HepG2 (cell line): ENCODE measurements around the gene CARMIL3. TPM values are rescaled to one million over a fixed set of nuclear protein-coding genes. Genes with fewer than 3 reads are reported as not detected.
A peak's percentile ranks its signal among the peaks of the same experiment; 100 is the strongest.

Source experiments
- ARID4A ChIP-seq: sonication (generic); formaldehyde crosslinking; IDR thresholded peaks from 2 replicates; pipeline ENCODE4 v1.5.0; 2020; ENCODE audit warnings: mild to moderate bottlenecking, missing genetic modification reagents, borderline replicate concordance
- ELF3 ChIP-seq: IDR thresholded peaks from 2 replicates; pipeline ENCODE4 v1.6.1; 2016; ENCODE audit warnings: missing genetic modification reagents, missing compliant biosample characterization
- GTF3A ChIP-seq: sonication (generic); formaldehyde crosslinking; conservative IDR thresholded peaks from 2 replicates; pipeline ENCODE4 v1.4.0; 2020; ENCODE audit warnings: mild to moderate bottlenecking, missing genetic modification reagents
- KIAA2018 ChIP-seq: sonication (generic); formaldehyde crosslinking; IDR thresholded peaks from 2 replicates; pipeline ENCODE4 v1.5.0; 2020; ENCODE audit warnings: mild to moderate bottlenecking, missing genetic modification reagents, borderline replicate concordance
- LBX2 ChIP-seq: sonication (generic); formaldehyde crosslinking; IDR thresholded peaks from 2 replicates; pipeline ENCODE4 v1.5.0; 2020; ENCODE audit warnings: missing genetic modification reagents, mild to moderate bottlenecking, borderline replicate concordance
- MLXIP ChIP-seq: sonication (generic); formaldehyde crosslinking; IDR thresholded peaks from 2 replicates; pipeline ENCODE4 v1.9.0; 2021; ENCODE audit warnings: missing genetic modification reagents, borderline replicate concordance
- NFYB ChIP-seq: sonication (generic); formaldehyde crosslinking; IDR thresholded peaks from 2 replicates; pipeline ENCODE4 v1.4.0; 2020; ENCODE audit warnings: missing genetic modification reagents
- ZNF180 ChIP-seq: sonication (generic); formaldehyde crosslinking; IDR thresholded peaks from 2 replicates; pipeline ENCODE4 v1.4.0; 2020; ENCODE audit warnings: low read depth, missing genetic modification reagents, borderline replicate concordance
- ZNF468 ChIP-seq: sonication (generic); formaldehyde crosslinking; IDR thresholded peaks from 2 replicates; pipeline ENCODE4 v1.8.0; 2022; ENCODE audit warnings: mild to moderate bottlenecking, moderate library complexity, missing genetic modification reagents
- ZNF558 ChIP-seq: sonication (generic); formaldehyde crosslinking; IDR thresholded peaks from 2 replicates; pipeline ENCODE4 v1.9.0; 2022; ENCODE audit warnings: mild to moderate bottlenecking, missing genetic modification reagents, borderline replicate concordance
- ZNF772 ChIP-seq: sonication (generic); formaldehyde crosslinking; IDR thresholded peaks from 2 replicates; pipeline ENCODE4 v1.5.0; 2020; ENCODE audit warnings: mild to moderate bottlenecking, missing genetic modification reagents
- polyA plus RNA-seq, 8 experiments: library from polyadenylated mRNA; depleted of rRNA in 3 of 8; stranded (reverse) in 7 of 8; unstranded in 1 of 8; fragments of >200 nt; fragmentation: Illumina TruSeq in 4 of 8; extraction: Trizol in 4 of 8; gene quantifications; 2 replicates each; pipeline versions ENCODE4 v1.2.1 to v1.2.3, GENCODE V29; 2011 to 2016; ENCODE audit warnings: low read depth in 4 of 8, missing spikeins in 1 of 8, mixed read lengths in 1 of 8; ENCODE audit not compliant: insufficient read depth in 1 of 8
- total RNA-seq, 5 experiments: library from RNA; depleted of rRNA; stranded (reverse); fragments of >200 nt; fragmentation: Illumina TruSeq; extraction: Trizol; gene quantifications; 2 replicates each; pipeline ENCODE4 v1.2.3, GENCODE V29; 2016; ENCODE audit warnings: low read depth in 1 of 5

The CARMIL3 gene
- total and polyA plus RNA-seq, 2 of the 13 experiments (the other 11 are each of a cell fraction or from before 2014, with no cell fraction given): 0.27 to 0.55 TPM

GRCh38 chr14:24067133-24068082 lies 15.6 kb downstream of the CARMIL3 start (continued):
- no peak for TF ChIP-seq KIAA2018 (CRISPR knock-in tag)
- TF ChIP-seq ELF3 (CRISPR knock-in tag): 0 out of 2 replicates have a peak, but pooled peaks have one; percentile 53
- no peak for TF ChIP-seq NFYB (CRISPR knock-in tag)
- no peak for TF ChIP-seq MLXIP (CRISPR knock-in tag)
- no peak for TF ChIP-seq LBX2 (CRISPR knock-in tag)
- no peak for TF ChIP-seq GTF3A
- TF ChIP-seq ARID4A: peak; percentile 54; the same call in 1 of the 2 replicates
- 0 out of 2 replicates have a peak, but pooled peaks have one; percentile 53 for TF ChIP-seq ZNF772 (CRISPR knock-in tag)
- TF ChIP-seq ZNF180 (CRISPR knock-in tag): no peak
- no peak for TF ChIP-seq ZNF468
- TF ChIP-seq ZNF558 (CRISPR knock-in tag): no peak
